ENCODE results near the gene MYBPHL.

DNA sequence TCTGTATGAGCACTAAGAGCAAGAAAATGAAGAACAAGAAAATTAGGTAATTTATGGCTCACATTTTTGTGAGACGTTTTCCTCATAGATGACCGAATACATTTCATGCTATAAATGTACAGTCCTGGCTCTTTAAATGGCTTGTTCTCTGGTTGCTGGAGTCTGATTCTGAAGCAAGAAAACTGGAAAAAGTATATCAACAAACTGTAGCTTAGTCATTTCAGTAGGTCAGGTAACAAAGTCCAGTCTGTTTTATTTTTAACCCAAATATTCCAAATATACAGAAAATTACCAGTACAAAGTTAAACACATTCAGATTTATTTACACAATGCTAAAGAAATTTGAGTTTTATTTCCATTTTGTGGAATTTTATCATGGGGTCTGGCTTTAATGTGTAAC is 2.5 kb upstream of the MYBPHL start:
- TF ChIP-seq, protein P1, sequence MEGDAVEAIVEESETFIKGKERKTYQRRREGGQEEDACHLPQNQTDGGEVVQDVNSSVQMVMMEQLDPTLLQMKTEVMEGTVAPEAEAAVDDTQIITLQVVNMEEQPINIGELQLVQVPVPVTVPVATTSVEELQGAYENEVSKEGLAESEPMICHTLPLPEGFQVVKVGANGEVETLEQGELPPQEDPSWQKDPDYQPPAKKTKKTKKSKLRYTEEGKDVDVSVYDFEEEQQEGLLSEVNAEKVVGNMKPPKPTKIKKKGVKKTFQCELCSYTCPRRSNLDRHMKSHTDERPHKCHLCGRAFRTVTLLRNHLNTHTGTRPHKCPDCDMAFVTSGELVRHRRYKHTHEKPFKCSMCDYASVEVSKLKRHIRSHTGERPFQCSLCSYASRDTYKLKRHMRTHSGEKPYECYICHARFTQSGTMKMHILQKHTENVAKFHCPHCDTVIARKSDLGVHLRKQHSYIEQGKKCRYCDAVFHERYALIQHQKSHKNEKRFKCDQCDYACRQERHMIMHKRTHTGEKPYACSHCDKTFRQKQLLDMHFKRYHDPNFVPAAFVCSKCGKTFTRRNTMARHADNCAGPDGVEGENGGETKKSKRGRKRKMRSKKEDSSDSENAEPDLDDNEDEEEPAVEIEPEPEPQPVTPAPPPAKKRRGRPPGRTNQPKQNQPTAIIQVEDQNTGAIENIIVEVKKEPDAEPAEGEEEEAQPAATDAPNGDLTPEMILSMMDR (IDR thresholded peaks at IDR 0.05), result no peak
- no peak for TF ChIP-seq POLR2A (IDR thresholded peaks at IDR 0.05)

Data from right lobe of liver (tissue), 4 donors.